Cardiac fibroblast (primary cell): ENCODE measurements around the gene SEC14L6.
"Not testable (repeated sequence)": the region's sequence is repeated elsewhere in the genome, so short reads cannot be mapped to it uniquely, and the experiment has no call there.

ENCODE experiments used
- DNase-seq, 2 donors: peaks; one replicate each; pipeline versions ENCODE4 v3.0.0 to v3.0.0-alpha.2; 2010; ENCODE audit warnings: low read depth in 2 of 2
- H3K4me3 ChIP-seq, 2 donors: replicated peaks in 1 of 2; 1 replicate in 1 of 2; 2 replicates in 1 of 2; pipeline ENCODE4 v1.5.1; 2011; ENCODE audit warnings: low read depth in 2 of 2, low read length in 2 of 2, mild to moderate bottlenecking in 2 of 2, moderate library complexity in 1 of 2
- CTCF ChIP-seq: IDR thresholded peaks from one replicate; pipeline ENCODE4 v1.5.1; 2011; ENCODE audit warnings: low read depth, mild to moderate bottlenecking, low read length, inconsistent platforms

SEC14L6 gene

GRCh38 chr22:30560643-30561202 is 14.2 kb upstream of the SEC14L6 start:
- not testable (repeated sequence) for DNase-seq, H3K4me3 ChIP-seq
- peak; percentile 19 for TF ChIP-seq CTCF

- TF ChIP-seq CTCF = no peak
- no peak overlapping the region for H3K4me3 ChIP-seq
- DNase-seq = no peak
These were observed 13.3 kb upstream of the SEC14L6 start for GRCh38 chr22:30559889-30560288.

- no peak for DNase-seq
- TF ChIP-seq CTCF = no peak
- no peak overlapping the region for H3K4me3 ChIP-seq
These were observed 10.7 kb upstream of the SEC14L6 start for GRCh38 chr22:30557243-30557642.

- no peak for DNase-seq
- no peak for TF ChIP-seq CTCF
- no peak overlapping the region for H3K4me3 ChIP-seq
These were observed 9.8 kb upstream of the SEC14L6 start for GRCh38 chr22:30556388-30556787.

- H3K4me3 ChIP-seq = no peak overlapping the region
- DNase-seq = no peak
- TF ChIP-seq CTCF = no peak
These were observed 9.0 kb upstream of the SEC14L6 start for GRCh38 chr22:30555282-30556210.

- H3K4me3 ChIP-seq = no peak overlapping the region
- TF ChIP-seq CTCF = no peak
- no peak for DNase-seq
These were observed 7.4 kb upstream of the SEC14L6 start for GRCh38 chr22:30553971-30554370.
